Colonic mucosa (tissue), 4 donors: ENCODE data around the gene DMRTC2. TPM values are rescaled to one million over a fixed set of nuclear protein-coding genes. Genes with fewer than 3 reads are reported as not detected.

Experiments used
- DNase-seq: peaks from one replicate; pipeline ENCODE4 v3.0.0-alpha.2; 2020
- H3K27ac ChIP-seq: fragments of 200-600 bp; one replicate; pipeline ENCODE4 v1.8.0; 2021
- H3K27me3 ChIP-seq: fragments of 200-600 bp; one replicate; pipeline ENCODE4 v1.8.0; 2021
- H3K36me3 ChIP-seq: fragments of 200-600 bp; one replicate; pipeline ENCODE4 v1.8.0; 2021
- H3K4me1 ChIP-seq: fragments of 200-600 bp; one replicate; pipeline ENCODE4 v1.8.0; 2021; ENCODE audit warnings: mild to moderate bottlenecking
- H3K4me3 ChIP-seq: fragments of 200-600 bp; one replicate; pipeline ENCODE4 v1.8.0; 2021
- H3K9ac ChIP-seq, 2 donors: one replicate each; pipeline ENCODE4 v1.7.0; 2013; ENCODE audit warnings: control low read depth in 2 of 2, low read depth in 2 of 2, low read length in 2 of 2
- H3K9me3 ChIP-seq: fragments of 200-600 bp; one replicate; pipeline ENCODE4 v1.8.0; 2021
- intact Hi-C: fragments of 100-400 bp; cut with DNase I; formaldehyde crosslinking; loops from one replicate; pipeline ENCODE4 v1.14.1; 2022
- total RNA-seq, 2 donors: library from RNA; stranded (reverse); fragmentation: NEBNext Ultra II Directional in 1 of 2; extraction: Animal tissue kit (Norgen Biotek cat#: 25700) in 1 of 2; gene quantifications; one replicate each; pipeline ENCODE4 v1.2.1, GENCODE V29; 2021
- TF ChIP-seq, protein P1 (sequence below): fragments of 200-600 bp; IDR thresholded peaks from one replicate; pipeline ENCODE4 v1.8.0; 2022; ENCODE audit warnings: antibody characterized with exemption, mild to moderate bottlenecking
- donor health status: healthy.
- donor health status: DM: no; HTN: no; CAD: no.
- donor health status: DM: no; HTN: no; CAD: no.

Gene DMRTC2
- total RNA-seq, result not detected

DNA sequence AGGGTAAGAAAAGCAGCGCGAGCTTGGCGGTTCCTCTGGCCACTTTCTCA, at the start of gene DMRTC2:
Gene DMRTC2, plus strand, starts transcription at position 42 of the 50 bp plus-strand sequence. CDS start 2,387 bp downstream, outside the sequence.
- Histone ChIP-seq H3K4me1 (no peaks in the 10 kb centered on the region), H3K27me3 (no peaks in the 10 kb centered on the region), H3K36me3 (no peaks in the 10 kb centered on the region), H3K9me3 (no peaks in the 10 kb centered on the region), H3K27ac (no peak within 1 kb of the TSS), H3K4me3 (no peak within 1 kb of the TSS), H3K9ac (no peak within 1 kb of the TSS)
- TF ChIP-seq, protein P1, sequence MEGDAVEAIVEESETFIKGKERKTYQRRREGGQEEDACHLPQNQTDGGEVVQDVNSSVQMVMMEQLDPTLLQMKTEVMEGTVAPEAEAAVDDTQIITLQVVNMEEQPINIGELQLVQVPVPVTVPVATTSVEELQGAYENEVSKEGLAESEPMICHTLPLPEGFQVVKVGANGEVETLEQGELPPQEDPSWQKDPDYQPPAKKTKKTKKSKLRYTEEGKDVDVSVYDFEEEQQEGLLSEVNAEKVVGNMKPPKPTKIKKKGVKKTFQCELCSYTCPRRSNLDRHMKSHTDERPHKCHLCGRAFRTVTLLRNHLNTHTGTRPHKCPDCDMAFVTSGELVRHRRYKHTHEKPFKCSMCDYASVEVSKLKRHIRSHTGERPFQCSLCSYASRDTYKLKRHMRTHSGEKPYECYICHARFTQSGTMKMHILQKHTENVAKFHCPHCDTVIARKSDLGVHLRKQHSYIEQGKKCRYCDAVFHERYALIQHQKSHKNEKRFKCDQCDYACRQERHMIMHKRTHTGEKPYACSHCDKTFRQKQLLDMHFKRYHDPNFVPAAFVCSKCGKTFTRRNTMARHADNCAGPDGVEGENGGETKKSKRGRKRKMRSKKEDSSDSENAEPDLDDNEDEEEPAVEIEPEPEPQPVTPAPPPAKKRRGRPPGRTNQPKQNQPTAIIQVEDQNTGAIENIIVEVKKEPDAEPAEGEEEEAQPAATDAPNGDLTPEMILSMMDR, result no peak
- intact Hi-C loops, result no loop called here
- DNase-seq, result no peak

DNA sequence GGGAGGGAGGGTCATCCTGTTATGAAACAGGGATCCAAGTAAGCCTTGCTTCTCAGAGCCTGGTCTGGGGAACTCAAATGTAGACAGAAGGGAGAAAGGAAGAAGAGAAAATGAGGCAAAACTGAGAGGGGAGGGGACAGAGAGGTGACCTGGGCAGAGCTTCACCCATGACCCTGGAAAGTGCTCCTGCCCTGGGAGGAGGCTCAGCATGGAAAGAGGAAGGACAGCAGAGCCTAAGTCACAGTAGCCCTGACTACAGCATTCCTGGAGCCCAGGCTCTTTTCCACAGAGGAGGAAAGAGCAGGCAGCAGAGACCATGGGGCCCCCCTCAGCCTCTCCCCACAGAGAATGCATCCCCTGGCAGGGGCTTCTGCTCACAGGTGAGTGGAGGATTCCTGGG, 48.5 kb upstream of the DMRTC2 start, which contains the start of gene CEACAM3:
Gene CEACAM3, plus strand, starts transcription at position 226 of the 400 bp plus-strand sequence. Its CDS starts 91 bp downstream, at position 317.
- no peak within 1 kb of the TSS for H3K4me3 ChIP-seq

DNA sequence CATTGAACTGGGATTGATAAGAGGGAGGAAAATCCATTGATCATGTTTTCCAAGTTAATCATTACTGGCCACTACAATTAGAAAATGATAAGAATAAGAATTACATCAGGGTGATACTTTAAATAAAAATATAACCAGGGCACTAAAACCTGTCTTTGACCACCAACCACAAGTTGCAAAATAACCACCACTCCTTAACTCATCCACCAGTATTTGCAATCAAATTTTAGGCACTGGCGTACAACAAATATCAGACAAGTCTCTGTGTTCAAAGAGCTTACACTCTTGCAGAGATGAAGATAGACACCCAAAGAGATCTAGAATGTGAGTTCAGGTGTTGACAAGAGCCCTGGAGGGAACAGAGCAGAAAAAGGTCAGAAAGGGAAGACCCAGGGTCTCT, 47.9 kb upstream of the DMRTC2 start:
- Histone ChIP-seq H3K9me3 (no peaks in the 10 kb centered on the region), H3K4me1 (no peaks in the 10 kb centered on the region), H3K27me3 (no peaks in the 10 kb centered on the region), H3K9ac (no peak overlapping the region), H3K27ac (no peak overlapping the region), H3K36me3 (no peaks in the 10 kb centered on the region), H3K4me3 (no peak overlapping the region)
- no peak for DNase-seq
- TF ChIP-seq, protein P1, result no peak
- intact Hi-C loops, result no loop called here

More for the DNA sequence above, 48.5 kb upstream of the DMRTC2 start, which contains the start of gene CEACAM3:
- no peaks in the 10 kb centered on the region for H3K9me3 ChIP-seq
- H3K4me1 ChIP-seq, result no peaks in the 10 kb centered on the region
- no peak within 1 kb of the TSS for H3K27ac ChIP-seq
- intact Hi-C loops, result no loop called here
- no peak for DNase-seq
- no peaks in the 10 kb centered on the region for H3K27me3 ChIP-seq
- TF ChIP-seq, protein P1, result no peak
- no peak within 1 kb of the TSS for H3K9ac ChIP-seq
- no peaks in the 10 kb centered on the region for H3K36me3 ChIP-seq

DNA sequence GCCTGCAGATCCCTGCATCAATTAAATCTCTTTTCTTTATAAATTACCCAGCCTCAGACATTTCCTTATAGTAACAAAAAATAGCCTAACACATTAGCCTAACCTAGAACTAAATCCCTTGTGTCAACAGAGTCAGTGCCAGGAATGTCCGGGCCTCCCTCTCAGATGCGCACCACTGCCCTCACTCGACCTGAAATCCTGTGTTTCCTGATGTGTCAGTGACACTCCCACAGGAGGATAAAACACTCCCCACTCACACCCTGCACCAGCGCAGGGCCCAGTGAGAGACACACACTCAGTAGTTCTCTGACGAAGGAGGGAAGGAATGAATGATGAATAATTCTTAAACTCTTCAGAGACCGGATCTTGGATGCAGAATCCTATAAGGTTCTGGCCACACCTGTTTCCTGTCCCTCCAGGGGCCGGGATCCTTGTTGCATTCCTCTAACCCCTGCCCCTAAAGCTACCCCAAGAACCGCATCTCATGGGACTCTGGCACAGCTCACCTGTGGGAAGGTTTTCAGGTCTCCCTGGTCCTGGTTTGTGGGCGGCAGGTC, 45.3 kb upstream of the DMRTC2 start:
- no peak for DNase-seq
- H3K9ac ChIP-seq, result no peak overlapping the region
- H3K27ac ChIP-seq, result no peak overlapping the region
- TF ChIP-seq, protein P1, result no peak
- H3K36me3 ChIP-seq, result no peaks in the 10 kb centered on the region
- intact Hi-C loops, result no loop called here
- no peaks in the 10 kb centered on the region for H3K9me3 ChIP-seq
- H3K4me1 ChIP-seq, result peaks cover 4% of the 10 kb centered on the region
- no peaks in the 10 kb centered on the region for H3K27me3 ChIP-seq
- H3K4me3 ChIP-seq, result no peak overlapping the region

DNA sequence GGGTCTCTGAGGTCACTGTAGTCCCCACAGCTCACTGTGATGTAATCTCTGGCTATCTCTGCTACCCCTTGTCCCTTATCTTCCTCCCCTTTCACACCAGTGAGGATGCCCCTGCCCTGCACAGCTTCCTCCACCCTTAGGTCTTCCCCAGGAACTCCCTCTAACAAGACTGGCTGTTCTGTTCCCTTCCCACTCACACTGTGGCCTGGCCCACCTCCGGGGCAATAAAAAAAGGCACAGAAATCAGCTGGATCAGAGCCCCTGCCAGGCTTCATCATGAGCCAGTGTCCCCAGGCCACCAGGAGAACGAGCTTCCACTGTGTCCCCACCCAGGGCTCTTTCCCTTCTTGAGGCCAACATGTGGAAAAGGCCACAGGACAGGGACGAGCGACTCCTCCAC, 43.8 kb upstream of the DMRTC2 start:
- no peaks in the 10 kb centered on the region for H3K9me3 ChIP-seq
- no peaks in the 10 kb centered on the region for H3K36me3 ChIP-seq
- H3K4me3 ChIP-seq, result no peak overlapping the region
- intact Hi-C loops, result no loop called here
- no peak overlapping the region for H3K27ac ChIP-seq
- peaks cover 4% of the 10 kb centered on the region for H3K4me1 ChIP-seq
- no peak overlapping the region for H3K9ac ChIP-seq
- DNase-seq, result no peak
- H3K27me3 ChIP-seq, result no peaks in the 10 kb centered on the region
- TF ChIP-seq, protein P1, result no peak

DNA sequence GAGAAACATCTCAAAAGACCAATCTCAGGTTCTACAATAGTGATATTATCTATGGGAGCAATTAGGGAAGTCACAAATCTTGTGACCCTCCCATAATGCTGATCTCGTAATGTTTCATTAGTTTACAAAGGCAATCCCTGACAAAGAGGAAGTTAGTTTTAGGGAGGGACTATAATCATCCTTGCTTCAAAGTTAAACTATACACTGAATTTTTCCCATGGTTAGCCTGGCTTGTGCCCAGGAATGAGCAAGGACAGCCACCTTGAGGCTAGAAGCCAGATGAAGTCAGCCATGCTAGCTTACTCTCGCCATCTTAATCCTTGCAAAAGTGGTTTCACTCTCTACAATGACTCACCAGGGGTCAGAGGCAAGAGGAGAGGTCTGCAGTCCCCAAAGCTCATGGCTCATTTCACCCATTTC, 43.0 kb upstream of the DMRTC2 start:
- Histone ChIP-seq H3K9ac (no peak overlapping the region), H3K4me3 (no peak overlapping the region), H3K4me1 (peaks cover 4% of the 10 kb centered on the region), H3K27me3 (no peaks in the 10 kb centered on the region), H3K36me3 (no peaks in the 10 kb centered on the region), H3K27ac (no peak overlapping the region), H3K9me3 (no peaks in the 10 kb centered on the region)
- intact Hi-C loops, result no loop called here
- TF ChIP-seq, protein P1, result no peak
- no peak for DNase-seq
